ENCODE results near the gene HNF4A.

HNF4A gene

DNA sequence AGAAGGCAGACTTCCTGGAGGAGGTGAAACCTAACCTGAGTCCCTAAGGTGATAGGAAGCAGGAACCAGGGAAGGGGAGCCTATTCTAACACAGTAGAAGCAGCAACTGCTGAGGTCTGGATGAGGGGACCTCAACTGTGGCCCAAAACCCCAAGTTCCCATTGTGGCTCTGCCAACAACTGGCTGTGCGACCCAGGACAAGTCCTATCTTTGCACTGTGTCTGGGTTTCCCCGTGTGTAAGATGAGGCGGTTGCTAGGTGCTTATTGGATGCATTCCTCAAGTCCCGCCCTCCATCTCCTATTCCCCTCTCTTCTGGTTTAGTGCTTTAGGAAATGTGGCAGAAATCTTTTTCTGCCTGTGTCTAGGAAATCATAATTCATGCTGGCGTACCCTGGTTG lies 68.0 kb downstream of the HNF4A start:
- no peak for DNase-seq (ENCODE audit: low read depth in 2 of 2, low spot score in 1 of 2)

- DNase-seq (ENCODE audit: low read depth in 2 of 2, low spot score in 1 of 2) = no peak
Measured at GRCh38 chr20:44424039-44424495, 68.6 kb downstream of the HNF4A start.

DNA sequence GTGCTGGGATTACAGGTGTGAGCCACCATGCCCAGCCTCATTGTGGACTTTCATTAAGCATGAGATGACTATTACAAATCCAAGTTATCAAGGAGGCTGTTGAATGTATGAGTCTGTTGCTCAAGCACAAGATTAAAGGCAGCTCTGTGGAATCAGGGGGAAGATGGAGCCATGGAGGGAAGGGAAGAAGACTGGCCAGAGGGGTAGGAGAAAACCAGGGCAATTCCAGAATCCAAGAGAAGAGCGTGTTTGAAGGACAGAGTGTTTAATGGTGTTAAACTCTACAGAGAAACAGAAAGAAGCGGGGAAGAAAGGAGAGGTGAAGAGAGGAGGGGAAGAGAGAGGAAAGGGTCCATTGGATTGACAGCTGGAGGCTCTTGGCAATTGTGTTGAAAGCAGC lies 70.4 kb downstream of the HNF4A start:
- no peak for DNase-seq (ENCODE audit: low read depth in 2 of 2, low spot score in 1 of 2)

GRCh38 chr20:44426879-44427790 lies 71.6 kb downstream of the HNF4A start:
- no peak for DNase-seq (ENCODE audit: low read depth in 2 of 2, low spot score in 1 of 2)

DNA sequence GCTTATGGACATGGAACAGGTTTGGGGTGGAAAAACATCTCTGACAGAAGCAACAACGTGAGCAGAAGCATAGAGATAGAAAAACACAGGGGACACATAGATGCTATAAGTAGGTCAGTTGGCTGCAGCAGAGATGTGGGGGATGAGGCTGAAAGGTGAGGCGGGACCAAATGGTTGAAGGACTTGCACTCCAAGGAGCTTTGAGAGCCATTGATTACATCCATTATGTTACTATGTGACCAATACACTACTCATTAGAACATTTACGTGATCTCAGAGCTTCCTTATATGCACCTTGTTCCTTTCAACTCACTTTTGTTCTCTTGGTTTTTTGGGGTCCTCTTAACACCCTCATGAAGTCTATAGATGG lies 72.3 kb downstream of the HNF4A start:
- DNase-seq (ENCODE audit: low read depth in 2 of 2, low spot score in 1 of 2) = no peak

DNA sequence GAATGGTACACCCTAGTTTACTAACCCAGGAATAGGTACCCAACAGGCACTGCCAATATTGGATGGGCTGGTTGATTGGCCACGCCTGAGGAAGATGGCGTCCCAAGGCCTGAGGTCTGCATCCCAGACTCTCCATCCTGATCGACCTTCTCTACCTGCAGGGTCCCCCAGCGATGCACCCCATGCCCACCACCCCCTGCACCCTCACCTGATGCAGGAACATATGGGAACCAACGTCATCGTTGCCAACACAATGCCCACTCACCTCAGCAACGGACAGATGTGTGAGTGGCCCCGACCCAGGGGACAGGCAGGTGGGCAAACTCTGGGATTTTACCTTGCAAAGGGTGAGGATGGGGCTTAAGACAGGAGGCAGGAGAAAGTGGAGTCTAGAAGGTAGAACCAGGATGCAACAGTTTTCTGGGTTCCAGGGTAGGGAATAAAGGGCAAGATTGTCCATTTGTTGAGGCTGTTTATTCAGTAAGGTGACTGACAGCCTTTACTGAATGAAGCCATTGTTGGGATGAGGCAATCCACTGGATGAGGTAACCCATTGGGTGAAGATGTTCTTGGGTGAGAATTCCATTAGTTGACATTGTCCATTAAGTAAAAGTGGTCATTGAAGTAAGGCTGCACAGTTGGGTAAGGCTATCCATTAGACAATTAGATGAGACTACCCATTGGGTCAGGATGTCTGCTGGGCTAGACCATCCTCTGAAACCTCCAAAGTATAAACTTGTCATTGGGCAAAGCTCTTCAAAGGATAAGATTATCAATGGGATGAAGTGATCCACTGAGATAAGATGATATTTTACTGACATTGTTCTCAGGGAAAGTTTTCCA lies 72.9 kb downstream of the HNF4A start:
- DNase-seq (ENCODE audit: low read depth in 2 of 2, low spot score in 1 of 2) = no peak

GRCh38 chr20:44429017-44429339 lies 73.5 kb downstream of the HNF4A start:
- DNase-seq (ENCODE audit: low read depth in 2 of 2, low spot score in 1 of 2) = no peak

GRCh38 chr20:44429419-44430269 lies 74.1 kb downstream of the HNF4A start:
- DNase-seq (ENCODE audit: low read depth in 2 of 2, low spot score in 1 of 2) = no peak

GRCh38 chr20:44430270-44431065 lies 75.0 kb downstream of the HNF4A start:
- DNase-seq (ENCODE audit: low read depth in 2 of 2, low spot score in 1 of 2) = no peak

DNA sequence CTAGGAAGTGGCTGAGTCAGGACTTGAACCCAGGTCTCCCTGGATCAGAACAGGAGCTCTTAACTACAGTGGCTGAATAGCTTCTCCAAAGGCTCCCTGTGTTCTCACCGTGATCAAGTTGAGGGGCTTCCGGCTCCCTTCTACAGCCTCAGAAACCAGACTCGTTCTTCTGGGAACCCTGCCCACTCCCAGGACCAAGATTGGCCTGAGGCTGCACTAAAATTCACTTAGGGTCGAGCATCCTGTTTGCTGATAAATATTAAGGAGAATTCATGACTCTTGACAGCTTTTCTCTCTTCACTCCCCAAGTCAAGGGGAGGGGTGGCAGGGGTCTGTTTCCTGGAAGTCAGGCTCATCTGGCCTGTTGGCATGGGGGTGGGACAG lies 75.6 kb downstream of the HNF4A start:
- DNase-seq (ENCODE audit: low read depth in 2 of 2, low spot score in 1 of 2) = no peak

DNA sequence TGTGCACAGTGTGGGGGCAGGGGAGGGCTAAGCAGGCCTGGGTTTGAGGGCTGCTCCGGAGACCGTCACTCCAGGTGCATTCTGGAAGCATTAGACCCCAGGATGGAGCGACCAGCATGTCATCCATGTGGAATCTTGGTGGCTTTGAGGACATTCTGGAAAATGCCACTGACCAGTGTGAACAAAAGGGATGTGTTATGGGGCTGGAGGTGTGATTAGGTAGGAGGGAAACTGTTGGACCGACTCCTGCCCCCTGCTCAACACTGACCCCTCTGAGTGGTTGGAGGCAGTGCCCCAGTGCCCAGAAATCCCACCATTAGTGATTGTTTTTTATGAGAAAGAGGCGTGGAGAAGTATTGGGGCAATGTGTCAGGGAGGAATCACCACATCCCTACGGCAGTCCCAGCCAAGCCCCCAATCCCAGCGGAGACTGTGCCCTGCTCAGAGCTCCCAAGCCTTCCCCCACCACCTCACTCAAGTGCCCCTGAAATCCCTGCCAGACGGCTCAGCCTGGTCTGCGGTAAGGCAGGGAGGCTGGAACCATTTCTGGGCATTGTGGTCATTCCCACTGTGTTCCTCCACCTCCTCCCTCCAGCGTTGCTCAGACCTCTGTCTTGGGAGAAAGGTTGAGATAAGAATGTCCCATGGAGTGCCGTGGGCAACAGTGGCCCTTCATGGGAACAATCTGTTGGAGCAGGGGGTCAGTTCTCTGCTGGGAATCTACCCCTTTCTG lies 76.2 kb downstream of the HNF4A start:
- DNase-seq (ENCODE audit: low read depth in 2 of 2, low spot score in 1 of 2) = no peak

- no peak for DNase-seq (ENCODE audit: low read depth in 2 of 2, low spot score in 1 of 2)
Measured at GRCh38 chr20:44432618-44433577, 77.4 kb downstream of the HNF4A start.

DNA sequence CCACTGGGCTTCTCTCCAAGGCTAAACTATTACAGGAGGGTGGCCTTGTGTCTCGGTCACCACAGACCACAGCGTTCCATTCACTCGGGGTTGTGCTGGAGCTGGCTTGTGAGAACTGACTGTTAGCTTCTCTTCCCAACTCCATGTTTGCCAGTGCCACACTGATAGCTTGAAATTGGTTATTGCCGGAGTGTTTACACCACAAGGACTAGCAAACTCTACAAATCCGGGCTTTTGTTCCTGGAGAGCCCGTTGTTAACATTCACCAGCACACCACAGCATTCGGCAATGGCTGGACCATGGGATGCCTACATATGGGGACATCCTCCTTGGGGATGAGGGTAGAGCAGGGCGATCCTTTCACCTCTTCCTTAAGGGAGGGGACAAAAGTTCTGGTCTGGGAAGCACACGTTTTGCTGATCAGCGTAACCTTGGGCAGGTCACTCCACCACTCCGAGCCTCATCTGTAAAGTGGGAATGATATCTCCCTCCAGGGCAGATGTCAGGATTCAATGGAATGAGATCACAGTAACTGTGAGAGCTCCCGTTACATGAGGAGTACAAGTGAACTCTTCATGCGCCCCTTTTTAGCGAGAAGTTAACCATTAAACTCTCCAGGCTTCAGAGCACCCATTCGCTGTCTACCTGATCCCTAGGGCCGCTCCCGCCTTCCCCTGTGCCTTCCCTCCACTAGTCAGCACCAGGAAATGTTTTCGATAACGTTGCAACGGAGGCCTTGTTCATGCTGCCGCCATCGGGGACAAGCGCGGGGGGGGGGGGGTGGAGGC lies 78.4 kb downstream of the HNF4A start:
- no peak for DNase-seq (ENCODE audit: low read depth in 2 of 2, low spot score in 1 of 2)

DNA sequence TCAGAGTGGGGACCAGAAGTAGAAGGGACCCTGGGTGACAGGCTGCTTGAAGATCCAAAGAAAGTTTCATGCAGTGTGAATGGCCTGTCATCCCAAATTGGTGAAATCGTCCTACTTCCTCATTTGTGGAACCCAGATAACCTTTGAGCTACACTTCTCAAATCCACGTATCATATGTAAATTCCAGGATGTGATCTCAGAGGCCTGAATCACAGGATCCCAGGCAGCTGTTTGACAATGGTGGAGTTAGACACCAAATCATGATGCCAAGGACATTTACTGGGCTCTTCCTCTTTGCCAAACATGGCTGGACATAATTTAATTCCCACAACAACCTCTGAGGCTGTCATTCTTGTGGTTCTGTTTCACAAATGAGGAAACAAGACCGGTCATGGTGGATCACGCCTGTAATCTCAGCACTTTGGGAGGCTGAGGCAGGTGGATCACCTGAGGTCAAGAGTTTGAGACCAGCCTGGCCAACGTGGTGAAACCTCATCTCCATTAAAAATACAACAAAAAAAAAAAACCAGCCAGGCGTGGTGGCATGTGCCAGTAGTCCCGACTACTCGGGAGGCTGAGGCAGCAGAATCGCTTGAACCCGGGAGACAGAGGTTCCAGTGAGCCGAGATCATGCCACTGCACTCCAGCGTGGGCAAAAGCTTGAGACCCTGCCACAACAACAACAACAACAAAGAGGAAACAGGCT lies 80.3 kb downstream of the HNF4A start:
- DNase-seq (ENCODE audit: low read depth in 2 of 2, low spot score in 1 of 2) = no peak

DNA sequence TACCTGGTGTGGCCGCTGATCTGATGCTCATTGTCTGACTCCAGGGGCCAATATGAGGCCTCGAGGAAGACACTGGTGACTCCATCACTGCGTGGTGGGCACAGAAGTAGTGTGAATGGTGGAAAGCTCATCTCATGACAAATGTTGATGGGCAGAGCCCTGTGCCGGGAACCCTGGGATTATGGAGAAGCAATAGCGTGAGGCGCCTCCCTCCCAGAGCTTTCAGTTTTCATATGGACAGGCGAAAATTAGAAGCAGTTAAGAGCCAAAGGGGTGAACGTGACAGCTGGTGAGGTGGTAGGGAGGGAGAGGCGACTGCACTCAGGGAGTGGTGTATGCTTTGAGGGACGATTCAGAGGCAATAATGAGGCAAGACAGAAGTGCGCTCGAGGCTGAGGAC lies 80.9 kb downstream of the HNF4A start:
- no peak for DNase-seq (ENCODE audit: low read depth in 2 of 2, low spot score in 1 of 2)

DNA sequence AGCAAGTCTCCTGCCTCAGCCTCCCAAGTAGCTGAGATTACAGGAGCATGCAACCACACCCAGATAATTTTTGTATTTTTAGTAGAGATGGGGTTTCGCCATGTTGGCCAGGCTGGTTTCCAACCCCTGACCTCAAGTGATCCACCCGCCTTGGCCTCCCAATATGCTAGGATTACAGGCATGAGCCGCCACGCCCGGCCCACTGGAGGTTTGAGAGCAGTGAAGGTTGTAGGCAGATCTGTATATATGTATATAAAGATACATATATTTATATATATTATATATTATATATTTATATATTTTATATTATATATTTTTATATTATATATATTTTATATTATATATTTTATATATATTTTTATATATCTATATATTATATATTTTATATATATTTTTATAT lies 82.0 kb downstream of the HNF4A start:
- no peak for DNase-seq (ENCODE audit: low read depth in 2 of 2, low spot score in 1 of 2)

- DNase-seq (ENCODE audit: low read depth in 2 of 2, low spot score in 1 of 2) = no peak
Measured at GRCh38 chr20:44438782-44439181, 83.3 kb downstream of the HNF4A start.
